ENCODE measurements around the gene UNC13D.

GRCh38 chr17:75806822-75807500 is 37.2 kb downstream of the UNC13D start:
- no peak for TF ChIP-seq GATA2 (IDR thresholded peaks at IDR 0.05; ENCODE audit: low read depth, low read length)
- TF ChIP-seq GATA3 (IDR thresholded peaks at IDR 0.05; ENCODE audit: low read depth, low read length): no peak
